Mesenchymal stem cell (in vitro differentiated cells and primary cell): Measurements from ENCODE around the gene GLIS2.

Experiments used
- DNase-seq: peaks from one replicate; pipeline ENCODE4 v3.0.0-alpha.2; 2013
- H2AFZ ChIP-seq: one replicate; pipeline ENCODE4 v1.6.1; 2013; ENCODE audit warnings: low read depth, mild to moderate bottlenecking, control low read depth, inconsistent platforms, low read length, moderate library complexity
- H2AK5ac ChIP-seq: 2 replicates; pipeline ENCODE4 v1.6.1; 2013; ENCODE audit warnings: low read length, moderate library complexity, mild to moderate bottlenecking, inconsistent platforms; ENCODE audit not compliant: severe bottlenecking
- H2BK120ac ChIP-seq: one replicate; pipeline ENCODE4 v1.6.1; 2013; ENCODE audit warnings: low read depth, mild to moderate bottlenecking, inconsistent platforms, low read length, moderate library complexity
- H2BK12ac ChIP-seq, 2 experiments: one replicate each; pipeline ENCODE4 v1.6.1; 2013; ENCODE audit warnings: inconsistent platforms in 2 of 2, low read length in 2 of 2, mild to moderate bottlenecking in 2 of 2, moderate library complexity in 2 of 2, control low read depth in 1 of 2
- H2BK15ac ChIP-seq: one replicate; pipeline ENCODE4 v1.6.1; 2013; ENCODE audit warnings: mild to moderate bottlenecking, low read depth, inconsistent platforms; ENCODE audit not compliant: poor library complexity, severe bottlenecking
- H2BK5ac ChIP-seq: 2 replicates; pipeline ENCODE4 v1.6.1; 2013; ENCODE audit warnings: low read depth, mild to moderate bottlenecking, low read length, control low read depth, inconsistent platforms; ENCODE audit not compliant: poor library complexity, severe bottlenecking
- H3K14ac ChIP-seq, 2 experiments: one replicate each; pipeline ENCODE4 v1.6.1; 2013; ENCODE audit warnings: inconsistent platforms in 2 of 2, low read length in 2 of 2, control low read depth in 1 of 2, mild to moderate bottlenecking in 1 of 2, moderate library complexity in 1 of 2
- H3K18ac ChIP-seq, 2 experiments: one replicate each; pipeline ENCODE4 v1.6.1; 2013; ENCODE audit warnings: inconsistent platforms in 2 of 2, low read length in 2 of 2, control low read depth in 1 of 2, low read depth in 1 of 2, mild to moderate bottlenecking in 1 of 2
- H3K23ac ChIP-seq, 2 experiments: one replicate each; pipeline ENCODE4 v1.6.1; 2013; ENCODE audit warnings: inconsistent platforms in 2 of 2, low read length in 2 of 2, mild to moderate bottlenecking in 2 of 2, moderate library complexity in 2 of 2, control low read depth in 1 of 2
- H3K27ac ChIP-seq: 2 replicates; pipeline ENCODE4 v1.5.1; 2013; ENCODE audit warnings: mild to moderate bottlenecking, moderate library complexity, low read length, control low read depth, inconsistent platforms; ENCODE audit not compliant: poor library complexity, severe bottlenecking
- H3K27me3 ChIP-seq, 2 experiments: 2 replicates each; pipeline versions ENCODE4 v1.6.1 to v1.7.0; 2013; ENCODE audit warnings: low read length in 2 of 2, mild to moderate bottlenecking in 2 of 2, moderate library complexity in 2 of 2, control low read depth in 1 of 2, inconsistent platforms in 1 of 2; ENCODE audit not compliant: control insufficient read depth in 1 of 2, insufficient read depth in 1 of 2
- H3K36me3 ChIP-seq, 2 experiments: 2 replicates each; pipeline versions ENCODE4 v1.6.1 to v1.7.0; 2013; ENCODE audit warnings: low read length in 2 of 2, control low read depth in 1 of 2, inconsistent platforms in 1 of 2, low read depth in 1 of 2, mild to moderate bottlenecking in 1 of 2; ENCODE audit not compliant: insufficient read depth in 2 of 2, control insufficient read depth in 1 of 2
- H3K4ac ChIP-seq, 2 experiments: one replicate each; pipeline ENCODE4 v1.6.1; 2013; ENCODE audit warnings: inconsistent platforms in 2 of 2, low read length in 2 of 2, mild to moderate bottlenecking in 2 of 2, moderate library complexity in 2 of 2, control low read depth in 1 of 2, low read depth in 1 of 2
- H3K4me1 ChIP-seq: 2 replicates; pipeline ENCODE4 v1.6.1; 2013; ENCODE audit warnings: low read depth, low read length, control low read depth; ENCODE audit not compliant: control insufficient read depth, insufficient read depth
- H3K4me2 ChIP-seq: 2 replicates; pipeline ENCODE4 v1.6.1; 2013; ENCODE audit warnings: low read length, mild to moderate bottlenecking, inconsistent platforms; ENCODE audit not compliant: poor library complexity, severe bottlenecking
- H3K4me3 ChIP-seq, 2 experiments: 2 replicates each; pipeline versions ENCODE4 v1.5.1 to v1.7.0; 2013; ENCODE audit warnings: low read length in 2 of 2, mild to moderate bottlenecking in 2 of 2, control low read depth in 1 of 2, low read depth in 1 of 2; ENCODE audit not compliant: insufficient read depth in 1 of 2
- H3K79me1 ChIP-seq: replicated peaks from 2 replicates; pipeline ENCODE4 v1.6.1; 2013; ENCODE audit warnings: mild to moderate bottlenecking, control low read depth, low read length, inconsistent platforms; ENCODE audit not compliant: poor library complexity, severe bottlenecking
- H3K9ac ChIP-seq: 2 replicates; pipeline ENCODE4 v1.7.0; 2013; ENCODE audit warnings: mild to moderate bottlenecking, low read length, moderate library complexity
- H3K9me3 ChIP-seq: 2 replicates; pipeline ENCODE4 v1.7.0; 2013; ENCODE audit warnings: mild to moderate bottlenecking, low read length; ENCODE audit not compliant: control insufficient read depth
- H4K8ac ChIP-seq: one replicate; pipeline ENCODE4 v1.6.1; 2013; ENCODE audit warnings: inconsistent platforms, mild to moderate bottlenecking, low read length, moderate library complexity
- H4K91ac ChIP-seq: one replicate; pipeline ENCODE4 v1.6.1; 2013; ENCODE audit warnings: mild to moderate bottlenecking, low read length, inconsistent platforms
- WGBS: methylation state at CpG from one replicate; pipeline ENCODE4 v1.1.7; 2013; ENCODE audit warnings: mixed read lengths; 5-methylcytosine and 5-hydroxymethylcytosine counted together

GLIS2 gene

DNA sequence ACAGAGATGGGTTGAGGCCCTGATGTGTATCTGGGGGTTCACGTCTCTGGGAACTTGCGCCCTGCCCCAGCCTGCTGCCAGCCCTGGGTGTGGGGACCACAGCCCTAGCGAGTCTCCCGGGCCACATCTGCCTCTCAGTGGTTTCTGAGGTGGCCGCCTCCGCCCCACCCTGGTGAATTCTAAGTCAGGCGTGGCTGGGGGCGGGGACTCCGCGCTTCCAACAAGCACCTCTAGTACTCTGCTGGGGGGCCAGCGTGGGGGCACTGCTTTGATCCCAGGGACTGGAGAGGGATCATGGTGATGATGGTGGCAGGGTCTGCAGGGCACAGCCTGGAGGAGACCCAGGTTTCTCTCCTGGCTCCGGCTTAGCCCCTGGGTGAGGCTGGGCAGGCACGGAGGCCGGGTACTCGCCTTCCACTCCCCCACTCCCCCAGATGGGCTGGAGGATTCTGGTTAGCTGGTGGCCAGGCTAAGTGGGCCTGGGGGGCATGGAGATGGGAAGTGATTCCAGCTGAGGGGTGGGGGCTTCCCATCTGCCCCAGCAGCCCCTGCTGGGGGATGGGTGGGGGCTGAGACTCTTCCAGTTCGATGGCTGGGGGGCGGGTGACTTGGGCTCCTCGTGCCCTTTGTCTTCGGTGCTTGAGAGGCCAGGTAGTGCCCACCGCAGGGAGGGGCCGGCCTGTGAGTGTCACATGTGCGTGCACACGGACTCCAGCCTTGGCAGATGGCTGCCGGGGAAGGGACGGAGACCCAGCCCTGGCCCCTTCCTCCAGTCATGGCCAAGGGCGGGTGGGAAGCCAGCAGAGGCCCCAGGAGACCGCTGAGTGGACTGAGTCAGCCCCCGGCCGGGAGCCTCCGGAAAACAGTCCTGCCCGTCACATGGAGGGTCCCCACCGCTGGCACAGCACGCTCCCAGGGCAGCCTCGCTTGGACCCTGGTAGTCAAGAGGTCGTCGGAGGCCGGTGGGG, 3.9 kb downstream of the GLIS2 start:
- H3K4ac ChIP-seq, result peak overlapping the region in 1 of 2 experiments; percentile 69
- peaks cover 8% of the 10 kb centered on the region for H3K79me1 ChIP-seq
- peak overlapping the region; percentile 54 for H2AK5ac ChIP-seq
- H2BK5ac ChIP-seq, result no peak overlapping the region
- no peak overlapping the region for H2BK15ac ChIP-seq
- peak overlapping the region; percentile 62 for H4K91ac ChIP-seq
- peak overlapping the region; percentile 74 for H4K8ac ChIP-seq
- H3K9me3 ChIP-seq, result no peaks in the 10 kb centered on the region
- peak overlapping the region; percentile 74 for H3K9ac ChIP-seq
- 78% methylated on average over 35 of the region's 37 CpGs for WGBS
- H2BK12ac ChIP-seq, result peak overlapping the region in 1 of 2 experiments; percentile 69
- H2AFZ ChIP-seq, result no peak overlapping the region
- H3K4me2 ChIP-seq, result peak overlapping the region; percentile 44
- H3K27ac ChIP-seq, result no peak overlapping the region
- H3K23ac ChIP-seq, result peak overlapping the region in 1 of 2 experiments; percentile 54
- DNase-seq, result no peak
- H3K4me1 ChIP-seq, result peaks cover 84% of the 10 kb centered on the region
- peak overlapping the region in 1 of 2 experiments; percentile 89 for H3K4me3 ChIP-seq
- H2BK120ac ChIP-seq, result no peak overlapping the region
- H3K18ac ChIP-seq, result peak overlapping the region; percentile 64 to 65
- H3K27me3 ChIP-seq, result no peaks in the 10 kb centered on the region
- peaks cover 0 to 20% of the 10 kb centered on the region in 2 experiments for H3K36me3 ChIP-seq
- H3K14ac ChIP-seq, result peak overlapping the region in 1 of 2 experiments; percentile 63

DNA sequence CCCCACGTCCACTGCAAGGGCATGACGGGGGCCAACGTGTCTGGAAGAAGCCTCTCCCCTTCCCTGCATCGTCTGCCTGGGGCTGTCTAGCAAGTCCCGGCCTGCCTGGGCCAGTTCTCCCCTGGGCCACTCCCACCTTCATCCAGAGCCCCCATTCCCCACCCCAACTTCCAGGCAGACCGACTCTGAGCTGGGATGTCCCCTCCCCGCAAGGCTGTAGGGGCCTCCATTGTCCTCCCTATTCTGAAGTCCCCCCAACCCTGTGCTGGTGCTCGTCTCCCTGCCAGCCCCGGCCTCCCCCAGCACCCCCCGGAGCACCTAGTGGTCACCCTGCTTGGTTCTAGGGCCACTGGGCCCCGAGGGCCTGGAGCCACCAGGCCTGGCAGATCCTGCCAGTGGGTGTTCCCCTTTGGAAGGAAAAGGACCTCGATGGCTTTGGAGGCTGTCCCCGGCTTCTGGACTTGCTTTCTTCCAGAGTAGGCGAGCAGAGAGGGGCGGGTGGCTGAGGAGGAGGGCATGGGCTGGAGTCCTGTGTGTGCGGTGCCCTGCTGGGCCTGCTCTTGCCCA, 4.8 kb downstream of the GLIS2 start:
- DNase-seq, result no peak
- Histone ChIP-seq H3K23ac (no peak overlapping the region), H3K4me3 (peak overlapping the region in 1 of 2 experiments; percentile 89), H3K4me1 (peaks cover 85% of the 10 kb centered on the region), H3K79me1 (peaks cover 11% of the 10 kb centered on the region), H4K91ac (peak overlapping the region; percentile 75), H2AK5ac (peak overlapping the region; percentile 38), H3K4ac (peak overlapping the region; percentile 20 to 24), H3K9ac (peak overlapping the region; percentile 74), H3K27me3 (no peaks in the 10 kb centered on the region), H2BK15ac (no peak overlapping the region), H3K18ac (peak overlapping the region; percentile 65 to 73), H2BK5ac (no peak overlapping the region), H3K27ac (no peak overlapping the region), H2AFZ (no peak overlapping the region), H4K8ac (peak overlapping the region; percentile 76), H3K4me2 (no peak overlapping the region), H2BK120ac (peak overlapping the region; percentile 6), H3K14ac (peak overlapping the region in 1 of 2 experiments; percentile 36), H2BK12ac (peak overlapping the region; percentile 67 to 69), H3K36me3 (peaks cover 0 to 23% of the 10 kb centered on the region in 2 experiments), H3K9me3 (no peaks in the 10 kb centered on the region)
- WGBS, result 93% methylated on average over 16 of the region's 16 CpGs

DNA sequence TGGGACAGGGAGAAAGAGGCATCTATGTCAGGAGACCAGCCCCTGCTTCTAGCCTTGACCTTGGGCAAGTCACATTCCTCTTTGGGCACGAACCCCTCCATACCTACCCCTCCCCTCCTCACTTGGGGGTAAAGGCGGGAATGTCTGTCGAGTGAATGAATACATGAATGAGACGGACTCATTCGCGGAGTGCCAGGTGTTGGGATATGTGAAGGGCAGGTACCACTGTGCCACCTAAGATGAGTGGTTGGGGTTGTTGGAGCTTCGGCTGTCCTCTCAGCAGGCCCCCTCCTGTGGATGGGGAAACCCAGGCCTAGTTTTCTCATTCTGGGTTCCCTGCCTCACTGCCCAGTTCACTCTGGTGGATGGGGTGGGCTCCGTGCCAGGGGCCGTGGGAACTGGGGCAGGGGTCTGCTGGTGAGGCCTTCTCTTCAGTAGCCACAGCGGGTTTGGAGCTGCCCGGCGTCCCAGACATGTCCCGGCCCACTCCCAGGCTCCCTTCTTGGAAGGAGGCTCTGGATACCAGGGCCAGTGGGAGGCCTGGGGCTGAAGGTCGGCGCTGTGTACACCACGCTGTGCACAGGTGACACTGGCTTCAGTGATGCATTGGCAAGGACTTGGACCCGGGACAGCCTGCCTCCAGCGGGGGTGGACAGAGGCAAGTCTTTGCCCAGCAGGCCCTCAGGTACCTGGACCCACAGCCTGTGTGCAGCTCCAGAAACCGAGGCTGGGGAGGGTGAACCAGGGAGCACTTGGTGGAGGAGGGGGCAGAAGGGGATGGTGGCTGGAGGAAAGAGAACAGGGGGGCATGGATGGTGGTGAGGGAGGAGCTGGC, 5.6 kb downstream of the GLIS2 start:
- Histone ChIP-seq H3K23ac (peak overlapping the region; percentile 13 to 18), H2BK120ac (no peak overlapping the region), H2AK5ac (peak overlapping the region; percentile 42), H3K4me3 (no peak overlapping the region), H2AFZ (no peak overlapping the region), H3K14ac (peak overlapping the region in 1 of 2 experiments; percentile 78), H4K8ac (peak overlapping the region; percentile 19), H4K91ac (peak overlapping the region; percentile 75), H2BK5ac (no peak overlapping the region), H2BK12ac (peak overlapping the region; percentile 55 to 67), H3K27me3 (no peaks in the 10 kb centered on the region), H3K4me2 (no peak overlapping the region), H3K9me3 (no peaks in the 10 kb centered on the region), H3K27ac (no peak overlapping the region), H3K9ac (no peak overlapping the region), H3K4me1 (peaks cover 88% of the 10 kb centered on the region), H2BK15ac (peak overlapping the region; percentile 50), H3K4ac (no peak overlapping the region), H3K18ac (peak overlapping the region in 1 of 2 experiments; percentile 73), H3K79me1 (peaks cover 11% of the 10 kb centered on the region), H3K36me3 (peaks cover 0 to 25% of the 10 kb centered on the region in 2 experiments)
- DNase-seq, result no peak
- 96% methylated on average over 18 of the region's 19 CpGs for WGBS
